Stimulated activated CD8-positive, alpha-beta memory T cell treated with anti-CD3 and anti-CD28 coated beads, Interleukin-15, amount 100 ng/mL, for 1 hour (primary cell): ENCODE measurements around the gene MUC6.

Source experiments
- DNase-seq: peaks from one replicate; pipeline ENCODE4 v3.0.0-alpha.2; 2020; ENCODE audit warnings: low read depth

The MUC6 gene

GRCh38 chr11:1051356-1052132 is 15.0 kb upstream of the MUC6 start:
- DNase-seq = no peak

- DNase-seq = peak; percentile 48
Observed at GRCh38 chr11:1050581-1051355, 14.2 kb upstream of the MUC6 start.

- DNase-seq = no peak
Observed at GRCh38 chr11:1049911-1050580, 13.5 kb upstream of the MUC6 start.

GRCh38 chr11:1049431-1049891 is 12.9 kb upstream of the MUC6 start:
- DNase-seq = no peak

GRCh38 chr11:1049071-1049405 is 12.5 kb upstream of the MUC6 start:
- DNase-seq = no peak

- DNase-seq = no peak
Observed at GRCh38 chr11:1048375-1049070, 12.0 kb upstream of the MUC6 start.

- no peak for DNase-seq
Observed at GRCh38 chr11:1047595-1048156, 11.2 kb upstream of the MUC6 start.

GRCh38 chr11:1044160-1044559 is 7.6 kb upstream of the MUC6 start:
- DNase-seq = no peak

GRCh38 chr11:1043563-1044096 is 7.1 kb upstream of the MUC6 start:
- no peak for DNase-seq

GRCh38 chr11:1042626-1043562 is 6.4 kb upstream of the MUC6 start:
- no peak for DNase-seq

- DNase-seq = no peak
Observed at GRCh38 chr11:1041936-1042608, 5.6 kb upstream of the MUC6 start.

- DNase-seq = no peak
Observed at GRCh38 chr11:1041471-1041870, 5.0 kb upstream of the MUC6 start.

GRCh38 chr11:1041149-1041467 is 4.6 kb upstream of the MUC6 start:
- no peak for DNase-seq

GRCh38 chr11:1040428-1041148 is 4.1 kb upstream of the MUC6 start:
- no peak for DNase-seq

- no peak for DNase-seq
Observed at GRCh38 chr11:1039481-1040427, 3.2 kb upstream of the MUC6 start.

GRCh38 chr11:1038921-1039320 is 2.4 kb upstream of the MUC6 start:
- no peak for DNase-seq

GRCh38 chr11:1038361-1038760 is 1.8 kb upstream of the MUC6 start:
- no peak for DNase-seq

GRCh38 chr11:1037506-1038055 is 1.1 kb upstream of the MUC6 start:
- no peak for DNase-seq
